HUDEP-2 (cell line): Measurements from ENCODE around the gene SPRR2F.

Experiments
- DNase-seq, 76 experiments: peaks; one replicate each; lab custom pipeline; 2025; ENCODE audit not compliant: unreplicated experiment in 76 of 76; lab: John Stamatoyannopoulos, UW

Gene SPRR2F

DNA sequence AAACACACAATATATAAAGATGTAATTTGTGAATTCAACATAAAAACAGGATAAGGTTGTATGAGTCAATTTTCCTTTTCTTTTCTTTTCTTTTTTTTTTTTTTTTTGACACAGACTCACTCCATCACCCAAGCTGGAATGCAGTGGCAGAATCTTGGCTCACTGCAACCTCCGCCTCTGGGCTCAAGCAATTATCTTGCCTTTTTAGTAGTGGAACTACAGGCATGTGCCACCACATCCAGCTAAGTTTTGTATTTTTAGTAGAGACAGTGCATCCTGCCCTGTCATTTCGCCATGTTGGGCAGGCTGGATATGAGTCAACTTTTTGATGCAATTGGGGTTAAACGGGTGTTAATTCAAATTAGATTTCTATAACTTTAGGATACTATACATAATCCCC lies 31.6 kb downstream of the SPRR2F start:
- no peak for DNase-seq

DNA sequence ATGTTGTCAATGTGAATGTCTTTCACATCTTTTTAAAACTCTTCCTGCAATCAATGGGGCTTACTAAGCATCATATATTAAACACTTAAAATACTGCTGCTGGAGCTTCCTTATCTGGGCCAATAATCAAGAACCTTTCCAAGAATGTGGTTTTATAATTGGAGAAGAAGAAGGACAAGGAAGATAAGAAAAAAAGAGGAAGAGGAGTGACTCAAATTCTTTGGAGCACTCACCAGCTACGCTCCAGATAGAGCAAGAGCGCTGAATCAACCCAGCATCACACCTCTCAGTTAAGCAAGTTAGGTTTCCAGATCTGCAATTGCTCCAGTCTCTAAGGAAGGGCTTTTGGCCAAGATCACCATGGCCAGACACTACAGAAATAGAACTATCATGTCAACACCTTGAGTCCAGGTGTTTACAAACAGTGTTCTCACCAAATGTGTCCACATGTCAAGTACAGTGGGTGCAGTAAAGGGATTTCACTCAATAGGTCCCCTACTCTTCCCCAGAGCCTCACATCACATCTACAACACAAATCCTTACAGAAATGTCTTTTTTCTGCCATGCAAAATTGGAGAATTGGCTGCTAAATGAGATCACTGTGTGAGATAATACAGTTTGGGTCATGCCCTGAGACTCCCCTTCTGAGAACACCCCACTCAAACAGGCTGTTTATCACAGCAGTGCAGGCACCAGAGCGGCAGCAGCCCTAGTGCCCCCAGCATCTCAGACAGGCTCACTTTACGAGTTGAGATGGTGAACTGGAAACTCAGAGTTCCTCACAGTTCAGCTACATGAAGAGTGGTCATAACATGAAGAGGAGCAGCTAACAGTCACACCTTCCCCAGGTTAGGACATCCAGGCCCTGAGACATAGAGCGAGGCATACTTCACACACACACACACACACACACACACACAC lies 40.2 kb downstream of the SPRR2F start:
- peak in 61 of 76 experiments; percentile 9 to 81 (median 40) for DNase-seq

DNA sequence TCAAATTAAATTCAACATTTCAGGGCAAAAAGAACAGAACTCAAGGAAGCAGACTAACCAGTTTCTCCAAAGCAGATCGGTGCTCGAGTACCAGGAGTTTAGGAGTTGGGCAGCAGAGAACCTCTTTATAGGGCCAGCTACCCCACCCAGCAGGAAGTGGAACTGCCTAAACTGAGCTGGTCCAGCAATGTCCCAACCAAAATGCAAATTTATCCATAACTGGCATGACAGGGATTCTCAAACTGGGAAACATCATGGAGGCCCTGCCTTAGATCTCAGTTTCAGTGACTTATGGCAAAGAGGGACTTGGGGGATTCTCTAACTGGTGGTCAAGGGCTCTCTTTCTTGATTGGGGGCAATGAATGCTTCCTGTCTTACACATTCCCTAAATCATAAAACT lies 41.8 kb downstream of the SPRR2F start, which contains the start of gene SPRR2B:
Gene SPRR2B (minus strand): TSS at position 101 of the 400 bp plus-strand sequence. CDS start 772 bp downstream, outside the sequence.
- no peak for DNase-seq

DNA sequence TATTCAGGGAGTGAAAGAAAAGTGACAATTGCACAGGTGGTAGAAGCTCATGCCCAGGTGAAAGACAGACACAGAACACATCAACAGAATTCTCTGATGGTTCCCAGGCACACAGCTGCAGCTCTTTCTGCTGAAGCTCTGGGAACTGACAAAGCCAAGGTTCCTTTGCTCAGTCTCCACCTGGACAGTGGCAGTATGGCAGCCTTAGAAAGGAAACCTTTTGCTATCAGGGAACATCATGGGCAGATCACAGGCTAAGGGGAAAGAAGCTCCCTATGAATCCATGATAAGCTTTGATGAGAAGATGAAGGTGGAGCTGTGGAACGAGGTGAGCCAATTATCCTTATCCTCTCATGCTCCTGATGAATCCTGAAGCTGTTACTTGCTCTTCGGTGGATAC lies 43.1 kb downstream of the SPRR2F start:
- no peak for DNase-seq
